Upper lobe of left lung (tissue), 6 donors: Measurements from ENCODE around the gene ARHGEF19. TPM values are rescaled to one million over a fixed set of nuclear protein-coding genes. Genes with fewer than 3 reads are reported as not detected.

Experiments used
- ATAC-seq, 2 donors: fragments of 200-7000 bp; cut with Tn5 transposase; one replicate each; pipeline ENCODE4 v1.9.1; 2022; ENCODE audit warnings: mild to moderate bottlenecking in 2 of 2, moderate library complexity in 2 of 2; ENCODE audit not compliant: low FRiP score in 2 of 2
- DNase-seq, 2 donors: peaks; one replicate each; pipeline ENCODE4 v3.0.0-alpha.2; 2019 to 2020
- H3K27ac ChIP-seq, 4 donors: fragments of 200-600 bp; sonication (generic); one replicate each; pipeline ENCODE4 v1.5.1; 2016 to 2019
- H3K27me3 ChIP-seq, 4 donors: fragments of 200-600 bp; sonication (generic); one replicate each; pipeline ENCODE4 v1.5.1; 2017 to 2019
- H3K36me3 ChIP-seq, 4 donors: fragments of 200-600 bp; sonication (generic); one replicate each; pipeline ENCODE4 v1.5.1; 2016 to 2019
- H3K4me1 ChIP-seq, 4 donors: fragments of 200-600 bp; sonication (generic); one replicate each; pipeline ENCODE4 v1.5.1; 2018 to 2019
- H3K4me3 ChIP-seq, 4 donors: fragments of 200-600 bp; sonication (generic); one replicate each; pipeline ENCODE4 v1.5.1; 2017 to 2019; ENCODE audit warnings: mild to moderate bottlenecking in 2 of 4, moderate library complexity in 1 of 4
- H3K9me3 ChIP-seq, 4 donors: fragments of 200-600 bp; sonication (generic); one replicate each; pipeline ENCODE4 v1.5.1; 2018 to 2019
- EP300 ChIP-seq, 4 donors: sonication (generic); formaldehyde crosslinking; IDR thresholded peaks; one replicate each; pipeline ENCODE4 v1.5.1; 2017; ENCODE audit warnings: antibody characterized with exemption in 4 of 4, control low read depth in 2 of 4
- POLR2A ChIP-seq, 4 donors: fragments of 450-650 bp; IDR thresholded peaks; one replicate each; pipeline ENCODE4 v1.5.1; 2016 to 2017; ENCODE audit warnings: antibody characterized with exemption in 4 of 4, mild to moderate bottlenecking in 2 of 4
- POLR2AphosphoS5 ChIP-seq, 2 donors: sonication (generic); formaldehyde crosslinking; IDR thresholded peaks; one replicate each; pipeline ENCODE4 v1.5.1; 2017; ENCODE audit warnings: antibody characterized with exemption in 2 of 2
- WGBS, 2 donors: methylation state at CpG; one replicate each; pipeline ENCODE4 v1.1.5; 2017 to 2018; 5-methylcytosine and 5-hydroxymethylcytosine counted together
- total RNA-seq, 6 donors: library from RNA; depleted of rRNA in 4 of 6; stranded (reverse); fragments of >200 nt in 4 of 6; gene quantifications; one replicate each; pipeline versions ENCODE4 v1.1.0 to v1.2.1, GENCODE V29; 2016 to 2021
- TF ChIP-seq, protein P1 (sequence below), 6 experiments: fragments of 450-650 bp in 4 of 6; fragments of 200-600 bp in 2 of 6; sonication (generic) in 2 of 6; IDR thresholded peaks; one replicate each; pipeline ENCODE4 v1.5.1; 2016 to 2019; ENCODE audit warnings: antibody characterized with exemption in 6 of 6
- donor health status: DM: no; HTN: no; CAD: no; lungs with moderate emphysema.
- donor health status: DM: no; HTN: yes; CAD: no; lungs with severe emphysema.

ARHGEF19 gene
- total RNA-seq, 6 donors from 2014 or later, result 3.5 to 70.2 (median 12.6) TPM

DNA sequence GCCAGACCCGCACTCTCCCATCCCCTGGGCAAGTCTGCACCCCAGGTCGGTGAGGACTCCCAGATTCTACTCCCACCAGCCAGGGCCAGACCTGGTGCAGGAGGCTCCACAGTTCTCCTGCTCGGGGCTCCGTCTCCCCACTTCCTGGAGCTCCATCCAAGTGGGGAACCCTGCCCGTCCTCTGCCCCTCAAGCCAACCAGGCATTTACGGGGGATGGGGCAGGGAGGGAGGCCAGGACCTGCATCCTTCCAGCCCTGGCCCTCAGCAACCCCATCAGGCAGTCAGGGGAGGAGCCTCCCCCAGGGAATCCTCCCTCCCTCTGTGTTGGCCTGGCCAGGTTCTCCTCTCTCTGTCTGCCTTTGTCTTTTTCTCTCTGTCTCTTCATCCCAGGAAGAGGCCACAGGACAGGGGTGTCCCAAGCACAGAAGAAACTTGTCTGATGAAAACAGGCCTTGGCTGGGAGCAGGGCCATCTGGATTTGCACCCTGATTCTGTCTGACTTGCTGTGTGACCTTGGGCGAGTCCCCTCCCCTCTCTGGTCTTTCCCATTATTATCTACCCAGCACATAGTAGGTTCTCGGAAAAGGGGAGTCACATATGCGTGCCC, 38.1 kb downstream of the ARHGEF19 start:
- Histone ChIP-seq H3K36me3 (no peaks in the 10 kb centered on the region), H3K4me1 (peaks cover 40 to 55% (median 45%) of the 10 kb centered on the region in 4 donors), H3K4me3 (no peak overlapping the region), H3K9me3 (no peaks in the 10 kb centered on the region), H3K27ac (peak overlapping the region in 1 of 4 donors; percentile 74), H3K27me3 (no peaks in the 10 kb centered on the region)
- TF ChIP-seq EP300 (IDR thresholded peaks at IDR 0.05) (no peak), POLR2AphosphoS5 (IDR thresholded peaks at IDR 0.05) (no peak), POLR2A (IDR thresholded peaks at IDR 0.05) (no peak)
- TF ChIP-seq, protein P1, sequence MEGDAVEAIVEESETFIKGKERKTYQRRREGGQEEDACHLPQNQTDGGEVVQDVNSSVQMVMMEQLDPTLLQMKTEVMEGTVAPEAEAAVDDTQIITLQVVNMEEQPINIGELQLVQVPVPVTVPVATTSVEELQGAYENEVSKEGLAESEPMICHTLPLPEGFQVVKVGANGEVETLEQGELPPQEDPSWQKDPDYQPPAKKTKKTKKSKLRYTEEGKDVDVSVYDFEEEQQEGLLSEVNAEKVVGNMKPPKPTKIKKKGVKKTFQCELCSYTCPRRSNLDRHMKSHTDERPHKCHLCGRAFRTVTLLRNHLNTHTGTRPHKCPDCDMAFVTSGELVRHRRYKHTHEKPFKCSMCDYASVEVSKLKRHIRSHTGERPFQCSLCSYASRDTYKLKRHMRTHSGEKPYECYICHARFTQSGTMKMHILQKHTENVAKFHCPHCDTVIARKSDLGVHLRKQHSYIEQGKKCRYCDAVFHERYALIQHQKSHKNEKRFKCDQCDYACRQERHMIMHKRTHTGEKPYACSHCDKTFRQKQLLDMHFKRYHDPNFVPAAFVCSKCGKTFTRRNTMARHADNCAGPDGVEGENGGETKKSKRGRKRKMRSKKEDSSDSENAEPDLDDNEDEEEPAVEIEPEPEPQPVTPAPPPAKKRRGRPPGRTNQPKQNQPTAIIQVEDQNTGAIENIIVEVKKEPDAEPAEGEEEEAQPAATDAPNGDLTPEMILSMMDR (IDR thresholded peaks at IDR 0.05), result no peak
- WGBS, 2 donors, result 83 to 88% methylated on average over 9 of the region's 9 CpGs
- DNase-seq (no peak), ATAC-seq (no peak)

DNA sequence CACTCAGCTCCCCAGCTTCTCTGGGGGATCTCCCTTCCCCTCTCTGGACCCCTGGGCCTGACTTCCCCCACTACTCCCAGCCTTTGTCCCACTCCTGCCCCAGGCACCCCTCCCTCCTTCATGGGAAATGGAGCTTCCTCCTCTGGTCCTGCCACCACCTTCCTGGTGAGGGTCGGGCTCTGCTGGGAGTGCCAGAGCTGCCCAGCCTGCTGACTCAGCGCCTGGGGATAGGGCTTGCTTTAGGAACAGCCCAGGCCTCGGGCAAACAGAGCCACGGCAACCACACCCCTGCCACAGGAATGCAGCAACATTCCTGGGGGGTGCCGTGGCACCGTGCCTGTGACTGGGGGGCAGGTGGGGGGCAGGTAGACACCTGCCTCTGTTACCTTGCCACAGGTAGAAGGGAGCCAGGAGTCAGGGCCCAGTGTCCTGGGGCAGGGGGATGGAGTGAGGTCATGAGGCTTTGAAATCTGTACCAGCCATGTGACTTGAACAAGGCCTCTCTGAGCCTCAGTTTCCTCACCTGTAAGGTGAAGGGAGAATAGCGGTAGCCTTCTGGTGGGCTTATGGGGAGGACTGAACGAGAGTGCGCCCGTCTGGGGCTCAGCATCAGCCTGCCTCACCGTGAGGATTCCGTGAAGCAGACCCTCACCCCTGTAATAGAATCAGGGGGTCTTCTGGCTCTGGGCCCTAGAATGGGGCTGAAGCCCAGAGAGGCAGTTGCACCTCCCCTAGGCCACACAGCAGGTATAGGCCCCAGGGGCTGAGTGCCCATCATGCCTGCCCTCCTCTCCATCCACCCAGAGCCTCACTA, 38.8 kb downstream of the ARHGEF19 start:
- Histone ChIP-seq H3K27ac (peak overlapping the region; percentile 54 to 74 (median 60)), H3K9me3 (no peaks in the 10 kb centered on the region), H3K27me3 (no peaks in the 10 kb centered on the region), H3K4me1 (peaks cover 38 to 51% (median 40%) of the 10 kb centered on the region in 4 donors), H3K4me3 (no peak overlapping the region), H3K36me3 (no peaks in the 10 kb centered on the region)
- TF ChIP-seq, protein P1 (IDR thresholded peaks at IDR 0.05), result no peak
- TF ChIP-seq POLR2A (IDR thresholded peaks at IDR 0.05), result peak in 1 of 4 donors; percentile 24
- peak in 1 of 2 donors; percentile 7 for TF ChIP-seq POLR2AphosphoS5 (IDR thresholded peaks at IDR 0.05)
- TF ChIP-seq EP300 (IDR thresholded peaks at IDR 0.05), result peak in 1 of 4 donors; percentile 11
- DNase-seq (peak; percentile 81 to 87), ATAC-seq (peak; percentile 61 to 63)
- WGBS, 2 donors, result 21 to 49% methylated on average over 2 to 12 of the region's 12 CpGs

DNA sequence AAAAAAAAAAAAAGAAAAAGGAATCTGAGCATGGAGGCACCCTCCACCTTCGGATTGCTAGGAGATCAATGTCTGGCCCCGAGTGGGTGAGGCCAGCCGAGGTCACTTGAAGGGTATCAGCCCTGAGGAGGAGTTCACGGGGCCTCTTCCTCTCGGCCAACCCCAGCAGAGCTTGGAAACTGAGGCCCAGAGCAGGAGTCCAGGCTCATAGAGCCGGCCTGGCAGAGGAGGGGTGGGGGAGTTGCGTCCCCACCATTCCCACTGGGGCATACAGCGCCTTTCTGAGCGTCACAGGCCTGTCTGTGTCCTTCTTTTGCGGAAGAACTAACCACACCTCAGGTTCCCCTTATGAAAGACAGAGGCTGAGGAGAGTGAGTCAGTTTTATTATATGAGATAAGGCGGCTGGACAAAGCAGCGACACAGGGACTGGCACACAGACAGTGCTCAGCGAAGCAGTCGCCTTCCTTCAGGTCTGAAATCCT, 39.4 kb downstream of the ARHGEF19 start:
- peak in 1 of 4 donors; percentile 47 for TF ChIP-seq POLR2A (IDR thresholded peaks at IDR 0.05)
- TF ChIP-seq POLR2AphosphoS5 (IDR thresholded peaks at IDR 0.05), result no peak
- no peak for TF ChIP-seq EP300 (IDR thresholded peaks at IDR 0.05)
- Histone ChIP-seq H3K4me1 (peaks cover 38 to 57% (median 42%) of the 10 kb centered on the region in 4 donors), H3K9me3 (no peaks in the 10 kb centered on the region), H3K27me3 (no peaks in the 10 kb centered on the region), H3K4me3 (no peak overlapping the region), H3K27ac (peak overlapping the region; percentile 54 to 74 (median 60)), H3K36me3 (no peaks in the 10 kb centered on the region)
- 74% methylated on average over 10 to 14 of the region's 14 CpGs for WGBS, 2 donors
- ATAC-seq (peak in 1 of 2 donors; percentile 70), DNase-seq (no peak)

DNA sequence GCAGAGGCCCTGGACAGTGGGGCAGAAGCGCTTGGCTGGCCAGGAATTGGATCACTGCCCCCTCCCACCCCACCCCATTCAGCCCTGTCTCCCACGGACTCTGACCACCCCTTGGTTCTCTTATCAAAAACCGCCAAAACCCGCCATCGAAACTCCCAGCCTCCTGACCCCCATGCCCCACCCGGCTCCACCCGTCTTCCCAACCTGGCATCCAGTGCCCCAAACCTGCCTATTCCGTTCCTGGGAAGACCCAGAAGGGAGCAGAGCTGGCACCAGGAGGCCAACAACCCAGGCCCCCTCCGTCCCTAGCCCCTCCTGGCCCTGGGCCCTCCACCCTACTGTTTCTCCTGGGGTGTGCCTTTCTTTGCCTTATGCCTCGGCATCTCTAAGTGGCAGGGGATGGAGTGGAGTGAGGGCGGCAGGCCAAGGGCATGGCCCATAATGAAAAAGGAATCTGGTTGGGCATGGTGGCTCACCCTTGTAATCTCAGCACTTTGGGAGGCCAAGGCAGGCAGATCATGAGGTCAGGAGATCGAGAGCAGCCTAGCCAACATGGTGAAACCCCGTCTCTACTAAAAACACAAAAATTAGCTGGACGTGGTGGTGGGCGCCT, 40.1 kb downstream of the ARHGEF19 start:
- ATAC-seq, result no peak
- 87 to 90% methylated on average over 13 to 15 of the region's 15 CpGs for WGBS, 2 donors
- H3K4me3 ChIP-seq, result no peak overlapping the region
- TF ChIP-seq EP300 (IDR thresholded peaks at IDR 0.05) (no peak), POLR2A (IDR thresholded peaks at IDR 0.05) (no peak), POLR2AphosphoS5 (IDR thresholded peaks at IDR 0.05) (no peak)
- TF ChIP-seq, protein P1 (IDR thresholded peaks at IDR 0.05), result no peak
- no peaks in the 10 kb centered on the region for H3K9me3 ChIP-seq
- H3K27ac ChIP-seq, result no peak overlapping the region
- H3K4me1 ChIP-seq, result peaks cover 44 to 63% (median 49%) of the 10 kb centered on the region in 4 donors
- no peaks in the 10 kb centered on the region for H3K36me3 ChIP-seq
- no peak for DNase-seq
- peaks cover 0 to 5% (median 0%) of the 10 kb centered on the region in 4 donors for H3K27me3 ChIP-seq
